GM23338 (cell line): ENCODE results near the gene SBSN.

Experiments used
- ETS1 ChIP-seq: IDR thresholded peaks from 2 replicates; pipeline ENCODE4 v1.6.1; 2016; ENCODE audit warnings: antibody characterized with exemption
- POLR2AphosphoS5 ChIP-seq: IDR thresholded peaks from 2 replicates; pipeline ENCODE4 v1.6.1; 2016; ENCODE audit warnings: antibody characterized with exemption, low read depth
- TF ChIP-seq, protein P1 (sequence below), 2 experiments: fragments of 200-600 bp in 1 of 2; sonication (generic) in 1 of 2; conservative IDR thresholded peaks; 2 replicates each; pipeline versions ENCODE4 v1.5.1 to v1.6.1; 2016 to 2017; ENCODE audit warnings: antibody characterized with exemption in 2 of 2, low read depth in 2 of 2, mild to moderate bottlenecking in 2 of 2, moderate library complexity in 1 of 2

DNA sequence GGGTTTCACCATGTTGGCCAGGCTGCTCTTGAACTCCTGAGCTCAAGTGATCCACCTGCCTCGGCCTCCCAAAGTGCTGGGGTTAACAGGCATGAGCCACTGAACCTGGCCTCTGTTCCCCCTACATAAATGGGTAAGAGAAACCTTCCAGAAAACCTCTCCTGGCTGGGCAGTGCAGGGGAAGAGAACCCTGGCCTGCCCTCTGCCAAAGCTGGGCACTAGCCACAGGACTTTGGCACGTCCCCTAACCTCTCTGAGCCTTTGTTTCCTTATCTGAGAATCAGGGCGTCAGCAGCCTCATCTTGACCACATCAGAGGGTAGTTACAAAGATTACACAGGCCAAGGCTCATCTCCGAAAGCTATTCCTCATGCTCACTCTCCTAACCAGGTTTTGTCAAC lies 2.2 kb downstream of the SBSN start:
- TF ChIP-seq POLR2AphosphoS5 (no peak), ETS1 (no peak)
- TF ChIP-seq, protein P1, sequence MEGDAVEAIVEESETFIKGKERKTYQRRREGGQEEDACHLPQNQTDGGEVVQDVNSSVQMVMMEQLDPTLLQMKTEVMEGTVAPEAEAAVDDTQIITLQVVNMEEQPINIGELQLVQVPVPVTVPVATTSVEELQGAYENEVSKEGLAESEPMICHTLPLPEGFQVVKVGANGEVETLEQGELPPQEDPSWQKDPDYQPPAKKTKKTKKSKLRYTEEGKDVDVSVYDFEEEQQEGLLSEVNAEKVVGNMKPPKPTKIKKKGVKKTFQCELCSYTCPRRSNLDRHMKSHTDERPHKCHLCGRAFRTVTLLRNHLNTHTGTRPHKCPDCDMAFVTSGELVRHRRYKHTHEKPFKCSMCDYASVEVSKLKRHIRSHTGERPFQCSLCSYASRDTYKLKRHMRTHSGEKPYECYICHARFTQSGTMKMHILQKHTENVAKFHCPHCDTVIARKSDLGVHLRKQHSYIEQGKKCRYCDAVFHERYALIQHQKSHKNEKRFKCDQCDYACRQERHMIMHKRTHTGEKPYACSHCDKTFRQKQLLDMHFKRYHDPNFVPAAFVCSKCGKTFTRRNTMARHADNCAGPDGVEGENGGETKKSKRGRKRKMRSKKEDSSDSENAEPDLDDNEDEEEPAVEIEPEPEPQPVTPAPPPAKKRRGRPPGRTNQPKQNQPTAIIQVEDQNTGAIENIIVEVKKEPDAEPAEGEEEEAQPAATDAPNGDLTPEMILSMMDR (conservative IDR thresholded peaks at IDR 0.05; ENCODE audit: low read depth in 2 of 2) = no peak
